Measurements from ENCODE around the gene KCNAB2.

The KCNAB2 gene

GRCh38 chr1:6124341-6124740, 78.7 kb downstream of the KCNAB2 start:
- TF ChIP-seq EZH2phosphoT487 (IDR thresholded peaks at IDR 0.05; ENCODE audit: borderline replicate concordance, low read length) (no peak), CTCF (IDR thresholded peaks at IDR 0.05; ENCODE audit: low read depth, low read length, poor library complexity, severe bottlenecking) (no peak)
- Histone ChIP-seq H3K79me2 (ENCODE audit: control insufficient read depth, low read length) (no peaks in the 10 kb centered on the region), H4K20me1 (ENCODE audit: control insufficient read depth, insufficient read depth, low read depth, low read length) (no peaks in the 10 kb centered on the region), H3K4me3 (ENCODE audit: low read length) (no peak overlapping the region), H3K4me2 (ENCODE audit: low read length) (no peak overlapping the region), H3K27me3 (ENCODE audit: control insufficient read depth, low read length) (no peaks in the 10 kb centered on the region), H3K27ac (ENCODE audit: low read depth, low read length) (no peak overlapping the region), H3K9me3 (ENCODE audit: control insufficient read depth, insufficient read depth, low read length) (no peaks in the 10 kb centered on the region), H3F3A (ENCODE audit: control insufficient read depth, insufficient read depth) (no peaks in the 10 kb centered on the region), H3K36me3 (ENCODE audit: control insufficient read depth, low read length) (no peaks in the 10 kb centered on the region), H3K9me2 (replicated peaks; ENCODE audit: control insufficient read depth, low read length) (no peaks in the 10 kb centered on the region), H3K4me1 (ENCODE audit: control insufficient read depth, low read length) (no peaks in the 10 kb centered on the region)

GRCh38 chr1:6124746-6125365, 79.2 kb downstream of the KCNAB2 start:
- H3K27ac ChIP-seq (ENCODE audit: low read depth, low read length) = no peak overlapping the region
- H3K4me1 ChIP-seq (ENCODE audit: control insufficient read depth, low read length) = no peaks in the 10 kb centered on the region
- H3K4me2 ChIP-seq (ENCODE audit: low read length) = no peak overlapping the region

GRCh38 chr1:6125366-6125765, 79.7 kb downstream of the KCNAB2 start:
- no peaks in the 10 kb centered on the region for H3K36me3 ChIP-seq (ENCODE audit: control insufficient read depth, low read length)
- H3K27me3 ChIP-seq (ENCODE audit: control insufficient read depth, low read length) = no peaks in the 10 kb centered on the region
- H3K9me3 ChIP-seq (ENCODE audit: control insufficient read depth, insufficient read depth, low read length) = no peaks in the 10 kb centered on the region
- H3K9me2 ChIP-seq (replicated peaks; ENCODE audit: control insufficient read depth, low read length) = no peaks in the 10 kb centered on the region
- H3F3A ChIP-seq (ENCODE audit: control insufficient read depth, insufficient read depth) = no peaks in the 10 kb centered on the region
- no peaks in the 10 kb centered on the region for H4K20me1 ChIP-seq (ENCODE audit: control insufficient read depth, insufficient read depth, low read depth, low read length)
- H3K4me2 ChIP-seq (ENCODE audit: low read length) = no peak overlapping the region
- H3K27ac ChIP-seq (ENCODE audit: low read depth, low read length) = no peak overlapping the region
- no peaks in the 10 kb centered on the region for H3K4me1 ChIP-seq (ENCODE audit: control insufficient read depth, low read length)
- no peak for TF ChIP-seq EZH2phosphoT487 (IDR thresholded peaks at IDR 0.05; ENCODE audit: borderline replicate concordance, low read length)
- no peak for TF ChIP-seq CTCF (IDR thresholded peaks at IDR 0.05; ENCODE audit: low read depth, low read length, poor library complexity, severe bottlenecking)
- no peaks in the 10 kb centered on the region for H3K79me2 ChIP-seq (ENCODE audit: control insufficient read depth, low read length)
- no peak overlapping the region for H3K4me3 ChIP-seq (ENCODE audit: low read length)

More at GRCh38 chr1:6124746-6125365, 79.2 kb downstream of the KCNAB2 start:
- Histone ChIP-seq H3K36me3 (ENCODE audit: control insufficient read depth, low read length) (no peaks in the 10 kb centered on the region), H3K9me3 (ENCODE audit: control insufficient read depth, insufficient read depth, low read length) (no peaks in the 10 kb centered on the region), H3K27me3 (ENCODE audit: control insufficient read depth, low read length) (no peaks in the 10 kb centered on the region), H3F3A (ENCODE audit: control insufficient read depth, insufficient read depth) (no peaks in the 10 kb centered on the region), H3K79me2 (ENCODE audit: control insufficient read depth, low read length) (no peaks in the 10 kb centered on the region), H3K4me3 (ENCODE audit: low read length) (no peak overlapping the region), H4K20me1 (ENCODE audit: control insufficient read depth, insufficient read depth, low read depth, low read length) (no peaks in the 10 kb centered on the region), H3K9me2 (replicated peaks; ENCODE audit: control insufficient read depth, low read length) (no peaks in the 10 kb centered on the region)
- TF ChIP-seq CTCF (IDR thresholded peaks at IDR 0.05; ENCODE audit: low read depth, low read length, poor library complexity, severe bottlenecking) = no peak
- TF ChIP-seq EZH2phosphoT487 (IDR thresholded peaks at IDR 0.05; ENCODE audit: borderline replicate concordance, low read length) = no peak
